ENCODE data around the gene TMEM143.
"Not testable (repeated sequence)": the region's sequence is repeated elsewhere in the genome, so short reads cannot be mapped to it uniquely, and the experiment has no call there.

Gene TMEM143

DNA sequence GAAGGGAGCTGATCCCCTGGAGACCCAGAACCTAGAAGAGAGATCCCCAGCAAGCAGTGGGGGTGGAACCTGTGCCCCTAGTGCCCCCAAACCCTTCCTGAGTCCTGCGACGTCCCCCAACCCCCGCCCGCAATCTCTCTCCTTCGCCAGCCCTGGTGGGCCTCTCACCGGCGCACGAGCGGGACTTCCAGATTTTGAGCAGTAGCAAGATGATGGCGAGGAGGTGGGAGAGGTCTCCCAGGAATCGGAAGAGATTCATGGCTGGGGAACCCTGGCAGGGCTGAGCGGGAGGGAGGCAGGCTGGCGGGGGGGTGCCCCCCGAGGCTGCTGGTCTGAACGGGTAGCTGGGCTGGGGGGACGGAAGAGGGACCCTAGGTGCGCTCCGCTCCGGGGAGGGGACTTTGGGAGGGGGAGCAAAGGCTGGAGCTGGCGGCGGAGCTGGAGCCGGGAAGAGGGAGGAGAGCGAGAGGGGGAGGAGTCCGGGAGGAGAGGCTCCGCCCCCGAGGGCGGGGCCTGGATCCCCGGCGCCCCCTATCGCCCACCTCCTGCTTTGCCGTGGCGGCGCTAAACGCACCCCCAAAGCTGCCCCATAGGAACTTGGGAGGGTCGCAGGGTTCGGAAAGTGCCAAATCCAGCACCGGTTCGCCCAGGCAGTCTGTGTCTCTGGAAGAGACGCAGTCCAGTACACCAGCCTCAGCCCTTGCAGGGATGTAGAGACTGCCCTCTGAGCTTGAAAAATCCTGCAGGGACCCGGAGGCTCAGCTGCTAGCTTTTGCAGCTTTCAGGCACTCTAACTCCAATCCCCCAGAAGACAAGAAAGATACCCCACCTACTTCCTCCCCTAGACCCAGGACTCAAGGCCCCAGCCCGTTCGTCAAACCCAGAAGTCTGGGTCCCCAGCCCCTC, 27.6 kb upstream of the TMEM143 start, which contains the start of gene KDELR1:
KDELR1 (minus strand) TSS at position 452 of the 906 bp plus-strand sequence; CDS start at position 259, 193 bp downstream.
- DNase-seq (ENCODE audit: low spot score): peak; percentile 94

DNA sequence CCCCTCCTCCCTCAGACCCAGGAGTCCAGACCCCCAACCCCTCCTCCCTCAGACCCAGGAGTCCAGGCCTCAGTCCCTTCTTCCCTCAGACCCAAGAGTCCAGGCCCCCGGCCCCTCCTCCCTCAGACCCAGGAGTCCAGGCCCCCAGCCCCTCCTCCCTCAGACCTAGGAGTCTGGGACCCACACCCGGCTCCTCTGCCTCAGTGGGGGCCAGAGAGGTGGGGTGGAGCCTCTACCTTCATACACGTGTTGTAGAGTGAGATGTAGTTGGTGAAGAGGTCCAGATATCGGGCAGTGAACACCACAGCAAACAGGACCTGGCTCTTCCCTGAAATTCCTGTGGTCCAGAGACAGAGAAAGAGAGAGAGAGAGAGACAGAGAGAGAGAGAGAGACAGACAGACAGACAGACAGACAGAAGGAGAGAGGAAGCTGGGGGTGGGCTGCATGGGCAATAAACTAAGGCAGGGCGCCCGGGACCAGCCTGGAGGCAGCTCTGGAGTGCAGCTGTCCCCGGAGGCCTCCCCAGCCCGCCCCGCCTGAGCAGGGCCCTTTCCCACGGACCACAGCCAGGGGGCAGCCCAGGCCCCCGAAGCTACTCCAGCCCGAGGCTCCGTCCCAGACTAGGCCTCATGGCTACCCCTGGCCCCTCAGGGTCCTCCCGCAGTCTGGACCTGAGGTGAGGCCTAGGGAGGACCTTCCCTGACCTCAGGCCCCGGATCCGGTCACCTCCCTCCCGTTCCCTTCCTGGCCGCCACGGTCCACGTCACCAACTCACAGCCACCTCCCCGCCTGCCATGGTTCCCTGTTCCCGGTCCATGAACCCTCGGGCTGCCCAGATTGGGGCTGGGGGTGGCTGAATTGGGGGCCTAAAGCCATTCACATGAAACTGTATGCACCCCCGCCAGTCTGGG, 26.7 kb upstream of the TMEM143 start:
- peak; percentile 72 for DNase-seq (ENCODE audit: low spot score)

DNA sequence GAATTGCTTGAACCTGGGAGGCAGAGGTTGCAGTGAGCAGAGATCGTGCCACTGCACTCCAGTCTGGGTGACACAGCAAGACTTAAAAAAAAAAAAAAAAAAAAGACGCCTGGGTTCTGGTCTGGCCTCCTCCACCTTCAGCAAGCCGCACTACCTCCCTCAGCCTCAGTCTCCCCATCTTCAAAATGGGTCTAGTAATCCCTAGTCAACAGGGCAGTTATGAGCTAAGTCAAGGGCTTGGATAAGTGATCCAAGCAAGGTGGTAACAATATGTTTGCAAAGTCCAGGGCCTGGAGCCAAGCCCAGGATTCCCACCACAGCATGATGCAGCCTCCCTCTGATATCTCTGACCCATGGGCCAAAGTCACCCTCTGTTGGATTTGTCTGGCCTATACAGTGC, 23.2 kb upstream of the TMEM143 start:
- DNase-seq (ENCODE audit: low spot score): no peak

DNA sequence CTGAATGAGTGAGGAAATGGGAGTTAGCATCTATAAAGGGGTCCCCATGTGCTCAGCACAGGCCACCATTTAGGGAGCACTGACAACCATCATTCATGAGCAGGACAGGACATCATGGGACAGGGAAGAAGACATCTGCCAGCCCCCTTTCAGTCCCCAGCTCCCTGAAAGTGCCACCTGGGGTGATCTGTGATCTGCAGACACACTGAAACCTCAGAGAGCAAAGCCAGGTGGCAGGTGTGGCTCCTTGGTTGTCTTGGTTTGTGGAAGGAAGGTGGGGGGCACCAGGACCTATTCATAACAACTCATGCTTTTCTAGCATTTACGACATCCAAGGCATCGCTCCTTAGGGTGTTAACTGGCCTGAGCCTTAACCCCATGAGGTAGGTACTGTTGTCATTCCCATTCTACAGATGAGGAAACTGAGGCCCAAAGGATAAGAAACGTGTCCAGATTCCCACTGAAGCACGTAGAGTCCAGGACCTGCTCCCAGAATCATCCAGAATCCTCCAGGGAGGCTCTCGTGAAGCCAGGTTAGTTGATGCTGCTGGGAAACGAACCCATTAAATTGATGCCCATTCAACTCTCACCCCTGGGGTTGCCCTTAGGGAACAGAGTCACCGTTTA, 21.8 kb upstream of the TMEM143 start:
- no peak for DNase-seq (ENCODE audit: low spot score)

DNA sequence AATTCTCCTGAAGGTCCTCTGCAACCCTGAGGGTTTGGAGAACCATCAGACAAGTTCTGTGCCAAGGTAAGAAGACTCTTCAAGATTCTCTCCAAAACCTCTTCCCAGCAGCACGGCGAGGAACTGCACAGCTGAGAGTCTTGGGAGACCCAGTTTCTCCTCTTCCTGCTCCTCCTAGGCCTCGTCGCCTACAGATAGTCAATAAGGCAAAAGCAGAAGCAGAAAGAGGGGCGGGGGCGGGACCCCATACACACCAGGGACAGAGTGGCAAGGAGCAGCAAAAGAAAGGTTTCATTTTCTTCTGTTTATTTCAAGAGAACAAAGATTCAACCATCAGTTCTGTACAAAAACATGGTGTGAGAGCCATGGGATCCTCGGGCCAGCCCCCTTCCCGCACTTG, 18.5 kb upstream of the TMEM143 start:
- DNase-seq (ENCODE audit: low spot score): no peak

DNA sequence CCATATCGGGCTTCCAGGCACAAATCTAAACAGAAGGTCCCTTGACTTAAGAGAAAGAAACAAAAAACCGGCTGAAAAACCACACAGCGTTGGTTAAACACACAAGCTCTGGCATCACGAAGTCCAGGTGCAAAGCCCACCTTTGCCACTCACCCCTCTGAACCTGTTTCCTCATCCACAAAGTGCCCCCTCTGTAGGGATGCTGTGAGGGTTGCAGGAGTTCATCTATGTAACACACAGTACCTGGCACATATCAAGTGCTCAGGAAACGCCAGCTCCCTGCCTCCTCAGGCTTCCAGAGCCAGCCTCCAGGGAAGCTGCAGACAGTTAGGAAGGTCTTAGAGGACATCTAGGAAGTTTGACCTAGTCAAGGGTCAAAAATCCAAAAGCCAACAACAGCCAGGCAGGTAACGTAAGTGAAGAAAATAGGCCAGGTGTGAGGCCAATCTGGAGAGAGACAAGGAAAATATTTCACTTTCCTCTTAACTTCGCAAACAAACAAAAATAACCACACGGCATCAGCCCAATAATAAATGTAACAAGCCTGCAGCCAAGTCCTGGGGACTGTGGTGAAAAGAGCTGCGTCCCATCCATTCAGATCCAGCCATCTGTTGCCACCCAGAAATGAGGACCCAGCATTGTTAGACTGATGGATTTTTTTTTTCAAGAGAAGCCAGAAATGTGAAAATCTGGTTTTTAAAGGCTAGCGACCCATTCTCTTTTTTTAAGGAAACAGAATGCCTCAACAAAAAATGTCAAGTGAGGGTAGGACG, 17.6 kb upstream of the TMEM143 start:
- DNase-seq (ENCODE audit: low spot score): no peak

DNA sequence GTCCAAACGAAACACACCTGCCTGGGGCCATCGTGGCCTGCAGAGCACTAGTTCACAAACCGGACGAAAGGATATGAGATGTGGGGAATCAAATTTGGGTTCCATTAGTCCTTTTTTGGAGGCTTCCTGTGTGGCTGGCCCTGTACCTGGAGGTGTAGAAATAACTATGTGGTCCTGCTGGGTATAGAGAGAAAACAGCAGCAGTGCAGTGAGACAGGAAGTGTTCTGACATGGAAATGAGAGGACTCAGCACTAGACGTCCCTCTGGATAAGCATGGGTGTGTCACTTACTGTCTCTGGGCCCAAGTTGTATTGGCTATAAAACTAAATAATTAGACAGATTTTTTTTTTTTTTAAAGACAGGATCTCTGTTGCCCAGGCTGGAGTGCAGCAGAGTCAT, 15.3 kb upstream of the TMEM143 start:
- DNase-seq (ENCODE audit: low spot score): no peak

DNA sequence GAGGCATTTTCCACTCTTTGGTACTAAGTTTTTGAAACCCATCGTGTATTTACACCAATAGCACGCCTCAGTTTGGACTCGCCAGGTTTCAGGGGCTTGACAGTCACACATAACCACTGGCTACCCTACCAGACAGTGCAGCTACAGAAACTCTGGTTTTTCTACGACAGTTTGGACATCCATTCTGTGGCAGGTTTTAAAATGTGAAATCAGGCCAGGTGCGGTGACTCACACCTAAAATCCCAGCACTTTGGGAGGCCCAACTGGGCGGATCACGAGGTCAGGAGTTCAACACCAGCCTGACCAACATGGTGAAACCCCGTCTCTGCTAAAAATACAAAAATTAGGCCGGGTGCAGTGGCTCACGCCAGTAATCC, 14.4 kb upstream of the TMEM143 start:
- DNase-seq (ENCODE audit: low spot score): no peak

DNA sequence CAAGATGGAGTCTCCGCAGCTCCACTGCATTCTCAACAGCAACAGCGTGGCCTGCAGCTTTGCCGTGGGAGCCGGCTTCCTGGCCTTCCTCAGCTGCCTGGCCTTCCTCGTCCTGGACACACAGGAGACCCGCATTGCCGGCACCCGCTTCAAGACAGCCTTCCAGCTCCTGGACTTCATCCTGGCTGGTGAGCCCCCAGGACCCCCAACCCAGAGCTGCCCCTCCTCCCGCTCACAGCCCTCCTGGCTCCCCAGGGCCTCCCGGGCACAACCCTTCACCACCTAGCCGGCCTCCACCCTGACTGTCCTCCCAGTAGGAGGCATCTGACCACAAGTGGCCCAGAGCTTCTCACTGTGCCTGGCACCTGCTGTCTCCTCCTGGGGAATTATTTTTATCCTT, 9.8 kb upstream of the TMEM143 start:
- DNase-seq (ENCODE audit: low spot score): no peak

DNA sequence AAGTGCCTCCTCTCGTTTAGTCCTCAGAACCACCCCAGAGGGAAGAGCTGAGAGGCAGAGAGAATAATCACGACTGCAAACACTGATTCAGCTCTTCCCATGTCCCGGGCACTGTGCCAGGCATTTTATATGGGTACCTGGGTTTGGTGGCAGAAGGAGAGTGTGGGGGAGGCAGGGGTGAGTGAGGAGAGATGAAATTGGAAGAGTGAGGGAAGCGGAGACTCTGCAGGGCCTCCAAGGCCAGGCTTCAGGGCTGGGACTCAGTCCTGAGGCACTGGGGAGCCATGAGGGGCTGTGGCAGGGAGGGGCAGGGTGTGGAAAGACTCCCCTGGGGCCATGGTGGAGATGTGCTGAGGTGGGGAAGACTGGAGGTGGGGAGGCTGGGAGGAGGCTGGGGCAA, 9.2 kb upstream of the TMEM143 start:
- DNase-seq (ENCODE audit: low spot score): no peak

DNA sequence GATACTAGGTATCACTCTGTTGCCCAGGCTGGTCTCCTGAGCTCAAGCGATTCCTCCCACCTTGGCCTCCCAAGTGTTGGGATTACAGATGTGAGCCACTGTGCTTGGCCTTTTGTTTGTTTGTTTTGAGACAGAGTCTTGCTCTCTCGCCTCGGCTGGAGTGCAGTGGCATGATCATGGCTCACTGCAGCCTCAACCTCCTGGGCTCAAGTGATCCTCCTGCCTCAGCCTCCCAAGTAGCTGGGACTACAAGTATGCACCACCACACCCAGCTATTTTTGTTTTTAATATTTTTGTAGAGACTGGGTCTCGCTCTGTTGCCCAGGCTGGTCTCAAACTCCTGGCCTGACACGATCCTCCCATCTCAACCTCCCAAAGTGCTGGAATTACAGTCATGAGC, 8.0 kb upstream of the TMEM143 start:
- DNase-seq (ENCODE audit: low spot score): not testable (repeated sequence)

DNA sequence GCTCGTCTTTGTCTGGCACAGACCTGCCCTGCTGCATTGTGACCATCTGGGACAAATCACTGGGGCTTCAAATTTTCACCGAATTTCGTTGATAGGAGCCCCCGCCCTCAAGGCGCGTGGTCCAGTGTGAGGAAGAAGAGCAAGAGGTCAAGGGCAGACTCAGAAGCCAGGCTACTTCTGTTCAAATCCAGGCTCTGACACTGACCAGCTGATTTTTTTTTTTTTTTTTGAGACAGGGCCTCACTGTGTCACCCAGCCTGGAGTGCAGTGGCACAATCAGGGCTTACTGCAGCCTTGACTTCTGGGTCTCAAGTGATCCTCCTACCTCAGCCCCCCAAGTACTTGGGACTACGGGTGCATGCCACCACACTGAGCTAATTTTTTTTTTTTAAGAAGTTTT, 7.6 kb upstream of the TMEM143 start:
- no peak for DNase-seq (ENCODE audit: low spot score)

DNA sequence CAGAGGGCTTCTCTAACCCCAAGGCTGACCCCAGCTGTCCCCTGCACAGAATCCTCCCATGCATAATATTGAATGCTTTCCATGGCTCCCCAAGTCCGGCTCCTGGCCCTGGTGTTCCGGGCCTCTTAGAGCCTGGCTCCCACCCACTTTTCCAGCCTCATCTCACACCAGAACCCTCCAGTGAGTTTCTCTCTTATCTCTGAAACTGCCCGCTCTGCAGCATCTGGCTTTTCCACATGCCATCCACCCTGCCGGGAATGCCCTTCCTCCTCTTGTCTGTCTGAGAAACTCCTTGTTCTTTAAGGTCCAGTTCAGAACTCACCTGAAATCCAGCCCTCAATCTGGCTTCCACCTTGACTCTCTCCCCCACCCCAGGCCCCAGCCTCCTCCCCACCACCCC, 7.2 kb upstream of the TMEM143 start:
- no peak for DNase-seq (ENCODE audit: low spot score)

DNA sequence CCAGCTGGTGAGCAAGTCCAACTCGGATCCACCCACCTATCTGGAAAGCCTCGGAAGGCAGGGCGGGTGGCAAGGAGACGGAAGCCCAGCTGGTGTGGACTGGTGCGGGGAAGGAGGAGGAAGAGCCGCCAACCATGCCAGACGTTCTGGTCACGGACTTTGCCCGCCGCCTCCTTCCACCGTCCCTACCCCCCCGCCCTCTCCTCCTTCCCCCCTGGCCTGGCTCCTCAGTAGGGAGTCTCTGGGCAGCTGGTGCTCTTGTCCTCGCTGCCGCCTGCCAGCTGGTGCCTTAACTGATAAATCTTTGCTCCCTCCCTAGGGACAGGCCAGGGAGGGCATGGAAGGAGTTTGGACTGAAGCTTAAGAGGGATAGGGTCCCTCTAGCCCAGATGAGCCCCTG, 5.2 kb upstream of the TMEM143 start:
- no peak for DNase-seq (ENCODE audit: low spot score)

DNA sequence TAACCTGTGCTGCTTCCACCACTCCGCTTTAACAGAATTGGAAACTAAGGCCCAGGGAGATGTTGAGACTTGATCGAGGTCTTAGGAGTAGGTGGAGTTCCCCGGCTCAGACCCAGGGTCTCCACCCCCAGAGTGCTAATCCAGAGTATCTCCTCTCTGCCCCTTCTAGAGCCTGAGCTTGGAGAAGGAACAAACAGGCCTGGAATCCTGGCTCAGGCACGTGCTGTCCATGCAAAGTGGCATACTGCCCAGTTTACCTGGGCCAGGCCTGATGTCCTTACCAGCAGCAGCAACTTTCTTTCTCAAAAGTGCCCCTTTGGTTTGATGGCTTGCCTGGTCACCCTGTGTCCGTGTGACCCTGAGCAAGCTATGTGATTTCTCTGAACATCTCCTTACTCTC, 4.1 kb upstream of the TMEM143 start:
- no peak for DNase-seq (ENCODE audit: low spot score)

DNA sequence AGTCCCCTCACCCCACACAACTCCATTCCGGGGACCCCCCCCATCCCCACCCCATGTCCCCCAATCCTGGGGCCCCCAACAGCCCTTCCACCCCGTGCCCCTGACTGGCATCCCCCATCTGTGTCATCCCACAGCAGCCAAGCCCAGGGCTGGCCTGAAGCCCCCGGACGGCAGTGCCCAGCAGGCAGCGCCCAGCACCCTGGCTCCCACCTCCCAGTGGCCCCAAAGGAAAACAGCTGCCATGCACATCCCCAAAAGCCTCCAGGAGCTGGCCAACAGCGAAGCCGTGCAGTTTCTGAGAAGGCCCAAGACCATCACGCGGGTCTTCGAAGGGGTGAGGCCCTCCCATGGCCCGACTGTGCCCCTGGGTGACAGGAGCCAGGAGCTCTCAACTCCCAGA, 1.9 kb upstream of the TMEM143 start:
- no peak for DNase-seq (ENCODE audit: low spot score)

DNA sequence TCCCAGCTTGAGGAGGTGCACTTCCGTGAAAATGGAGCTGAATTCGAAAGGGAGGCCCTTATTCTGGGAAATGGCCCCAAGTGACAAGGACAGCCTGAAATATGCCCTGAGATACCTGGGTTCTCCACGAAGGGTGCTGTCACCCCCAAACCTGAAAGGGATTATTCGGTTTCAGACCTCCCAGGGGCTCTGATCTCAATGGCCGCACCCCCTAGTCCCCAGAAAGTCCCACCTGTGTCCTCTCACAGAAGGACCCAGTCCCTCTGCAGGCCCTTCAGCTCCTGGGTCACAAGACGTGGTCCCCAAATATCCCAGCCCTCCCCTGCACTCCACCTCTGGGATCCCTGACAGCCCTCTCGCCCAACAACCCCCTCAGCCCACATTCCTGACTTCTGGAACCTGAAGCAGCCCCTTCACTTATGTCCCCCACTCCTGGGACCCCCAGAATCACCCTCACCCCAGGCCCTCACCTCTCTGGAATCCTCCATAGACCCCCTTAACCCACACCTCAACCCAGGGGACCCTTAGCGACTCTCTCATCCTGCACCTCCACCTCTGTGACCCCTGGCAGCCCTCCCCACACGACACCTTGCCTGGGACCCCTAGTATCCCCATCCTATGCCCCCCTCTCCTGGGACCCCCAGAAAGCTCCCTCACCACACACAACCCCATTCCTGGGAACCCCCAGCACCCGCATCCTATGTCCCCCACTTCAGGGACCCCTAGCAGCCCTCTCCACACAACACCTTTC, 1.0 kb upstream of the TMEM143 start:
- DNase-seq (ENCODE audit: low spot score): no peak

DNA sequence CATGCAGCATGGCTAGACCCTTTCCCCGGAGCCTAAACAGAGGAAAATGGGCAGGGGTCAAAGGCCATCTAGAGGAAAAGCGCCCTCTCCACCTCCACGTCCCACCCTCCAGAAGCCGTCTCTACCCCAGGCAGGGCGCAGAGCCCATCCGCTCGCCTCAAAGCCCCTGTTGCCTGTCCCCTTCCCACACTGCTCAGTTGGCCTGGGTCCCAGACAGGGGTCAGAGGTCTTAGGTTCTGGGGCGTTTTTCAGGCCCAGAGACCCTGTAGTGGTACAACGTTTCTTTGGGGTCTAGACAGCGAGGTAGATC, 285 bp downstream of the TMEM143 start:
- no peak for DNase-seq (ENCODE audit: low spot score)

DNA sequence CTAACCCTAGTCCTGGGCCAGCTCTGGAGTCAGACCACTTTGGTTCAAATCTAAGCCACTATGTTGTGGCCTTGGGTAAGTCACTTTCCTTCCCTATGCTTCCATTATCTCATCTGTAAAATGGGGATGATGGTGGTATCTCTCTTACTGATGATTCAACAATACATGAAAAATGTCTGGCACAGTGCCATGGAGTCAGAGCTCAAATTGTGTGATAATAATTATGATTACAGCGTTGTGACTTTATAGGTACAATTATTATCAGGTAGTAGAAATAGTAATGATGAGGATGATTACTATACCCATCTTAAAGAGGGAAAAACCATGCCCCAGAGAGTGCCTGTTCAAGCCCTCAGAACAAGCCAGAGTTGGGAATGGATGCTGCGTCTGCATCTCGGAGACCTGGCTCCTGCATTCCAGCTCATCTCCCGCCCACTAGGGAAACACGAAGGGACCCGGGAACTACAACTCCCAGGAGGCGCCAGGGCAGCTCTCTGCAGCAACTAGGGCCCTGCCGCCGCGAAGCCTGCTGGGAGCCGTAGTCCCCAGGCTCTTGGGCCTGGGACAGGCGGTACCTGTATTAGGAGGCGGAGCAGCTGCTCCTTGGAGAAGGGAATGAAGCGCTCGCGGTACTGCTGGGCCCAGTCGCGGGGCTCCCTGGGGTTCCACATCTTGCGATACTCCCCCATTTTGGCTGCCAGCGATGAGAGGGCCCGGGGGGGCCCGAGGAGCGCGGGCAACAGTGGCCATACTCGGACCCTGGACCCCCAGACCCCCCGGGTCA, 832 bp downstream of the TMEM143 start:
- peak; percentile 91 for DNase-seq (ENCODE audit: low spot score)

DNA sequence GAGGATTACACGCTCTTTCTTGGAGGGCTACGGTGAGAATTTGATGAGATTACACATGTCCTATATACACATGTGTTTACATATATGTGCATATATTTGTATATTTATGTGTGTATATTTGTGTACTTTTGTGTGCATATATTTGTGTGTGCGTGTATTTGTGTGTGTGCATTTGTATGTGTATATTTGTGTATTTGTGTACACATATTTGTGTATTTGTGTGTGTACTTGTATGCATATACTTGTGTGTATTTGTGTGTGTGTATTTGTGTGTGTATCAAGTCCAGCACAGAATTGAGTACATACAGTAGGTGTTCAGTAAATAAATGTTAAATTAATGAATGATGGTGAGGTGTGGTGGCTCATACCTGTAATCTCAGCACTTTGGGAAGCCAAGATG, 1.8 kb downstream of the TMEM143 start:
- no peak for DNase-seq (ENCODE audit: low spot score)
